GM12864 (cell line): ENCODE measurements around the gene PACRG.
"Not testable (repeated sequence)": the region's sequence is repeated elsewhere in the genome, so short reads cannot be mapped to it uniquely, and the experiment has no call there.

Experiments used
- DNase-seq: peaks from one replicate; pipeline ENCODE4 v3.0.0-alpha.2; 2011; ENCODE audit warnings: low read depth
- H3K4me3 ChIP-seq: 2 replicates; pipeline ENCODE4 v1.5.1; 2011; ENCODE audit warnings: mild to moderate bottlenecking, low read depth, low read length, control low read depth
- TF ChIP-seq, protein P1 (sequence below): IDR thresholded peaks from 2 replicates; pipeline ENCODE4 v1.5.1; 2011; ENCODE audit warnings: low read depth, mild to moderate bottlenecking, moderate library complexity, low read length, control low read depth, inconsistent platforms; ENCODE audit errors: missing control alignments

The PACRG gene

DNA sequence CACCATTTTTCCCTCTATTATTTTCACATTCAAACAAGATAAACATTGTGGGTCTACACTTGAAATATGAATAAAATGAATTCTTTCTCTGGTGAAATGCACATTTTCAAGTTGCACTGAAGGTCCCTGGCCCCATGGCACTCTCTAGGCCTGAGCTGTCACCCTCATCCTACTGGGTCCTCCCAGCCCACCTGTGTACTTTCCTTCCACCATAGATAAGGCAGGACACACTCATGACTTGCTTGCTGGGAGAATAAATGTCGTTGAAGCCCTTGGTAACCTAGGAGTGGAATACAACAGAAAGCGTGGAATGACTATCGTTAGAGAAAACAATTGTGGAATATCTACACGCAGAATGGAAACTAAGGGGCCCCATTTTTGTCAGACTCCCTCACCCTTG, 585.8 kb downstream of the PACRG start:
- no peak for DNase-seq
- H3K4me3 ChIP-seq, result no peak overlapping the region
- TF ChIP-seq, protein P1, sequence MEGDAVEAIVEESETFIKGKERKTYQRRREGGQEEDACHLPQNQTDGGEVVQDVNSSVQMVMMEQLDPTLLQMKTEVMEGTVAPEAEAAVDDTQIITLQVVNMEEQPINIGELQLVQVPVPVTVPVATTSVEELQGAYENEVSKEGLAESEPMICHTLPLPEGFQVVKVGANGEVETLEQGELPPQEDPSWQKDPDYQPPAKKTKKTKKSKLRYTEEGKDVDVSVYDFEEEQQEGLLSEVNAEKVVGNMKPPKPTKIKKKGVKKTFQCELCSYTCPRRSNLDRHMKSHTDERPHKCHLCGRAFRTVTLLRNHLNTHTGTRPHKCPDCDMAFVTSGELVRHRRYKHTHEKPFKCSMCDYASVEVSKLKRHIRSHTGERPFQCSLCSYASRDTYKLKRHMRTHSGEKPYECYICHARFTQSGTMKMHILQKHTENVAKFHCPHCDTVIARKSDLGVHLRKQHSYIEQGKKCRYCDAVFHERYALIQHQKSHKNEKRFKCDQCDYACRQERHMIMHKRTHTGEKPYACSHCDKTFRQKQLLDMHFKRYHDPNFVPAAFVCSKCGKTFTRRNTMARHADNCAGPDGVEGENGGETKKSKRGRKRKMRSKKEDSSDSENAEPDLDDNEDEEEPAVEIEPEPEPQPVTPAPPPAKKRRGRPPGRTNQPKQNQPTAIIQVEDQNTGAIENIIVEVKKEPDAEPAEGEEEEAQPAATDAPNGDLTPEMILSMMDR, result no peak

DNA sequence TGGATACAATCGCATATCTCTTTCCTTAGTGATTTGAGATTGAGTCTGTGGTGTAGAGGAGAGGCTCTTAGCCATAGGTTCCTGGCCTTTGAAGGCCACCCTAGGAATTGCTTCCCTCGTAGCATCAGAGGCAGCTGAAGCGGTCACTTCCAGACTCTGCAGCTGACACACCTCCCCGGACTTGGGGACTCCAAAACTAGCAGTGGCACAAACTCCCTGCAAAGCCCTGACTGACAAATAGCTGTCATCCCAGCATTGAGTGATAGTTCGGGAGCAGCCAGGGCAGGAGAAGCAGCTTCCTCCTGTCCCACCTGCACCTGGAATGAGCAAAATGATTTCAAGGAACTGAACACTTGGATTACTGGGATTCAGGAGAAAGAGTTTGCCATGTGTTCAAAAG, 586.2 kb downstream of the PACRG start:
- DNase-seq, result no peak
- TF ChIP-seq, protein P1, result no peak

DNA sequence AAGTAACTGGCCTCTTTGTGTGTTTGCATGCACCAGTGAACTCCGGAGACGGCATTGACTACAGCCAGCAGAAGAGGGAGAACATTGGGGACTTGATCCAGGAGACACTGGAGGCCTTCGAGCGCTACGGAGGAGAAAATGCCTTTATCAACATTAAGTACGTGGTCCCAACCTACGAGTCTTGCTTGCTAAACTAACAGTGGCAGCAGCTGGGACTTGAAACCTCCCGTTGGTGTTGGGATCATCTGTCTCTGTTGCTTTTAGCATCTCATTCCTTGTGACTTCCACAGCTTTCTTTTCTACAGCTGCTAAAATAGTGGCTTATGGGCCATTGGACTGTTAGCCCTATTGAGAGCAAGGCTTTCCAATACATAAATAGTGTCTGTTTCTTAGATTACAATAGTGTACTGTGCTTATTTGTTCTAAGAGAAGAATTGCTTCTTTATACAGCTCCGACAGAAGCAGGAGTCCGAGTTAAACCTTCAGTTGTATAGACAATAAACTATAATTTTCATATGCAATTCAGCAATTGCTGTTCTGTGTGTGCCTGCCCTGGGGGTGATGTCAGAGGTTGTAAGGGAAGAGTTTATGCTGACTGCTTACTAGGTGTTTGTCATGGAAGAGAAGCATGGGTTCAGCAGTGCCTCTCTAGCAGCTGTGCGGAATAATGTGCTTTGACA, 587.2 kb downstream of the PACRG start:
- TF ChIP-seq, protein P1, result no peak
- no peak for DNase-seq
- no peak overlapping the region for H3K4me3 ChIP-seq

More for the DNA sequence above, 586.2 kb downstream of the PACRG start:
- H3K4me3 ChIP-seq, result no peak overlapping the region

DNA sequence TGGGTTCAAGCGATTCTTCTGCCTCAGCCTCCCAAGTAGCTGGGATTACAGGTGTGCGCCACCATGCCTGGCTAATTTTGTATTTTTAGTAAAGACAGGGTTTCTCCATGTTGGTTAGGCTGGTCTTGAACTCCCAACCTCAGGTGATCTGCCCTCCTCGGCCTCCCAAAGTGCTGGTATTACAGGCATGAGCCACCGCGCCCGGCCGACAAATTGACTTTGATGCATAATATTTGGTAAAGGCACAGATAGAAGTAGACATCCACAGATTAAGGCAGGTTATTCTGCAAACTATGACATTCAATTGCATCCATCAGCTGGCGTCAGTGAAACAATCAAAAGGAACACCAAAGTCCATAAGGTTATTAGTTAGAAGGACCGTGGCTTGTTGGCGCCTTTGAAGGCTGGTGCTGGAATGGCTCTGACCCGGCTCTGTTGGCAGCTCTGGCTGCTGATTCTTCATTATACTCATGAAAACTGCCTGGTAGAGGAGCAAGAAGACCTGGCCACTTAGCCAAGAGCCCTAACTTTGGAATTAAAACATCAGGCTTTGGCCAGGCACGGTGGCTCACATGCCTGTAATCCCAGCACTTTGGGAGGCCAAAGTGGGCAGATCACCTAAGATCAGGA, 589.2 kb downstream of the PACRG start:
- not testable (repeated sequence) for H3K4me3 ChIP-seq, DNase-seq

DNA sequence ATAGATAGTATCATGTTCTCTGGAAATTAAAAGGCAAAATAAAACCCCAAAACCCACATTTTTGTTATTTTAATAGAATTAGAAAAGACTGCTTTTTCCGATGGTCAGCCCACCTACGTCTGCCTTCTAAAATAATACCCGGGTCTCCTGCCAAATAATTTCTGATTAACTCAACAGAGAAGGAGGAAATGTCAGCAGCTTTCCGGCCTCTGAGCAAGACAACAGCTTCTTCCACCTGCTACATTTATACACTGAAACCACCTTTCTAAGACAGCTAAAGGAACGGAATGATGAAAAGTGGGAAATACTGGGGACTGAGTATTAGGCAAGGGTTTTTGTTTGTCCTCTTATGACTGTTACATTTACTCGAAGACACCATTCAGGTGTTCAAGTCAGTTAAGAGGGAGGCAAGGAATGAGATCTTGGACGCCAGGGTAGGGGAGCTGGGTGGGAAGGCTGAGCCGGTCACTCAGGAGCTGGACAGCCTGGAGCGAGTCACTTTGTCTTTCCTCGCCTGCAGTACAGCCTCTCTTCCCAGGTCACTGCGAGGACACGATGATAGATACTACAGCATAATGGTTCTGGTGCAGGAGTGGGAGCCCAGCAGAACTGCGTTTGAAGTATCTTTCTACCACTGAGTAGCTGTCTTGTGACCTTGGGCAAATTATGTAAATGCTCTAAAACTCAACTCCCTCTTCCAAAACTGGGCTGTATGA, 590.5 kb downstream of the PACRG start:
- no peak for DNase-seq
- TF ChIP-seq, protein P1, result no peak
- H3K4me3 ChIP-seq, result no peak overlapping the region

DNA sequence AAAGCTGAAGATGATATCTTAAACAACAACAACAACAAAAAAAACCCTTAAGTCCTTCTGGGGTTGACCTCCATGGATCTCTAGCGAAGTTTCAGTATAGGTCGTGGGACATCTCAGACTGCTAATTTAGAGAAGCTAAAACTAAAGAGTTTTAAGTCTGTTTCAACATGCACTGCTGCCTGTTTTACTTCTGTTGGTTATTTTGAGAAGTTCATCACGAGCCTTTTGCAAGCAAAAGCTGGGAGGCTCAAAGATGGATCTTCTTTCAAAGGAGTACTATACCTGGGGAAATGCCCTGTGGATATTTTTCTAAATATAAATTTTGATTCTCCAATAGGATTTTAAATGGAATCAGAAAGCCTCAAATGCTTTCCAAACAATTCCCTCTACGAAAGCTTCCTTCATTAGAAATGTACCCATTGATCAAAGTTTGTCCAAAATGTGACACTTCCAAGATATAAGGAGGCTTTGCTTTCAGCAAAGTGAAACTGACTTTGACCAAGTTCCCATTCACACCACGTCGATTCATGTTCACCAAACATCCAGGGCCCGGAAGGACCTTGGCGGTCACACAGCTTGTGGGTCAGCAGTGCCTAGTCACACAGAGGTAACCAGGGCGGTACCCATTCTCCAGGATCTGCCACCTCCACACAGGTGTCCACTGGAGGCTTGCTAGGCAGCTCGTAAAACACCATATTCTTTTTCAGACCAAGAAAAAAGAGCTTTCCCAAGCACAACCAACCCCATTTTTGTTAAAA, 592.0 kb downstream of the PACRG start:
- no peak overlapping the region for H3K4me3 ChIP-seq
- TF ChIP-seq, protein P1, result no peak
- DNase-seq, result no peak

DNA sequence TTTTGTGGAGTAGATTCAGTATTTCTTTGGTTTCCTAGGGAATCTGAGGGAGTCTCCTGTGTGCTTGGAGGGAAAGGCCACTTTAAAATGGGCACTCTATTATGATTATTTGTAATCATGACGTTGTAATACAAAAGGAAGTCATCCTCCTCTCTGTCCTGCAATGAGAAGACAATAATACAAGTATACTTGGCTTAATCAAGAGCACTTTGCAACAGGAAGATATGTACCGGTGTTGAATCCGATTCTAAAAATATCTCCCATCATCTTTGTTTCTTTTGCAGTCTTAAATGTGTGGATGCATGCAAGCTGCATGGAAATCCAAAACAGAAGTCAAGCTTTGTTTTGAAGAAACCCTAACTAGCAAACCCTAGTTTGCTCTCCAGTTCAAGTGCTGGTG, 592.6 kb downstream of the PACRG start:
- TF ChIP-seq, protein P1, result no peak
- no peak for DNase-seq
- H3K4me3 ChIP-seq, result no peak overlapping the region
